Testis (tissue), 2 donors: Measurements from ENCODE around the gene CGB8.

ENCODE experiments used
- CTCF ChIP-seq, 3 experiments: fragments of 450-650 bp in 2 of 3; fragments of 200-600 bp in 1 of 3; sonication (generic) in 1 of 3; IDR thresholded peaks; one replicate each; pipeline ENCODE4 v1.5.1; 2016 to 2019; ENCODE audit warnings: antibody characterized with exemption in 3 of 3, mild to moderate bottlenecking in 2 of 3, moderate library complexity in 1 of 3
- POLR2A ChIP-seq: fragments of 450-650 bp; IDR thresholded peaks from one replicate; pipeline ENCODE4 v1.6.1; 2017; ENCODE audit warnings: antibody characterized with exemption, mild to moderate bottlenecking, moderate library complexity

- TF ChIP-seq CTCF (IDR thresholded peaks at IDR 0.05) (no peak), POLR2A (no peak)
Measured at GRCh38 chr19:49064029-49064629, 15.2 kb upstream of the CGB8 start.
